IPS-NIHi11 (cell line): Measurements from ENCODE around the gene B4GALT5.

Source experiments
- DNase-seq: peaks from one replicate; pipeline ENCODE4 v3.0.0; 2012; ENCODE audit warnings: mixed read lengths, low spot score

Gene B4GALT5

GRCh38 chr20:49657118-49657901 lies 56.4 kb downstream of the B4GALT5 start:
- no peak for DNase-seq

DNA sequence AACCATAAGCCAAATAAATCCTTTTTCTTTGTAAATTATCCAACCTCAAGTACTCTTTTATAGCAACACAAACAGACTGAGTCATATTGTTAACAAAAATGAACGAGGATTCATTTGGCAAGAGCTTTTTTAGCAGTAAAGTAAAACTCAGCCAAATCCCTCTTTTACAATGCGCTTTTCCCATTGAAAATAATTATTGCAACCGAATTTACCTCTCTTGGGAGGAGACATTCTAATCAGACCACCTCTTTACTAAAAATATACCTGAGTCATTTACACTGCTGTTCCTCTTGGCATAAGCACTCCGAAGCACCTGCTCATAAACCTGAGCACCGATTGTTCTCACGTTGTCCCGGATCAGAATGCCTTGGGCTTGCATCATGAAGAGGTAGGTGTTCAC lies 57.4 kb downstream of the B4GALT5 start:
- no peak for DNase-seq

GRCh38 chr20:49653925-49654434 lies 59.7 kb downstream of the B4GALT5 start:
- DNase-seq: no peak

- no peak for DNase-seq
Measured at GRCh38 chr20:49649672-49650071, 64.0 kb downstream of the B4GALT5 start.

DNA sequence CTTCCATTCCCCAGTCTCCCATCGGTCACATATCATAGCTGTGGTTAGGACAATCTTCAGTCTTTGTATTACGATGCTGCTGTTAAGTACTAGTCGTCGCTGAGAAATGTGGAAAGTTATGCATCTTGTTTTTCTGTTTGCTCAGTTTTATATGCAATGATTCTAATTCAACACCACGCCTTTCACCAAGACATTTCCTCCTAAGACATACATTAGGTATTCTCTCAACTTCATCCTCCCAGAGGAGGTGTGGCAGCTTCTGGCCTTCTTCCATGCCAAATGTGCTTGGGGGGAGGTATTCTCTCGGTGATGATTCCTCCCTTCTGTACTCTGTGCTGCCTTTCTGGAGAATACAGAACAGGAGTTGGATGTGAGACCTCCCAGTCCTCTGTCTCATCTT lies 66.1 kb downstream of the B4GALT5 start:
- DNase-seq: no peak

DNA sequence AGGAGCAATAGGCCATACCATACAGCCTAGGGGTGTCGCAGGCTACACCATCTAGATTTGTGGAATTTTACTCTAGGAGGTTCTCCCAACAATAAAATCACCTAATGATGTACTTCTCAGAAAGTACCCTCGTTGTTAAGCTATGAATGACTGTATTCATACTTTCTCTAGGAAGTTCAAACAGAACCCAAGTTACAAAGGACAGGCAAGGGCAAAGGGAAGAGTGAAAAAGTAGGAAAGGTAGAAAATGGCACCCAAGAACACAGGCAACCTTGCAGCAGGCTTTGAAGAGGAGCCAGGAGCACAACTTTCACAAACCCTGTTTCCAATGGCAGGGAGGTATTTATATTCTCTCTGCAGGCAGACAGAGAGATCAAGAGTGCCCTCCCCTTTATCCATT lies 67.2 kb downstream of the B4GALT5 start:
- no peak for DNase-seq

DNA sequence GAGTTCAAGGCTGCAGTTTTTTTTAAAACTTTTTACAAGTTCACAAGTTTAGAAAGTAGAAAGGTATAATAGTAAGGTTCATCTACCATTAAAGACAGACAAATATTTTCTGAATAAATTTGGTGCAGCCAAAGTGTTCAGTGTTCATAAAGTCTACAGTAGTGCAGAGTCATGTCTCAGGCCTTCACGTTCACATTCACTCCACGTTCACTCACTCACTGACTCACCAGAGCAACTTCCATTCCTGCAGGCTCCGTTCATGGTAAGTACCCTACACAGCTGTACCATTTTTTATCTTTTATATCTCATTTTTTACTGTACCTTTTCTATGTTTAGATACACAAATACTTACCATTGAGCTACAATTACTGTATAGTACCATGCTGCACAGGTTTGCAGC lies 67.6 kb downstream of the B4GALT5 start:
- DNase-seq: no peak

DNA sequence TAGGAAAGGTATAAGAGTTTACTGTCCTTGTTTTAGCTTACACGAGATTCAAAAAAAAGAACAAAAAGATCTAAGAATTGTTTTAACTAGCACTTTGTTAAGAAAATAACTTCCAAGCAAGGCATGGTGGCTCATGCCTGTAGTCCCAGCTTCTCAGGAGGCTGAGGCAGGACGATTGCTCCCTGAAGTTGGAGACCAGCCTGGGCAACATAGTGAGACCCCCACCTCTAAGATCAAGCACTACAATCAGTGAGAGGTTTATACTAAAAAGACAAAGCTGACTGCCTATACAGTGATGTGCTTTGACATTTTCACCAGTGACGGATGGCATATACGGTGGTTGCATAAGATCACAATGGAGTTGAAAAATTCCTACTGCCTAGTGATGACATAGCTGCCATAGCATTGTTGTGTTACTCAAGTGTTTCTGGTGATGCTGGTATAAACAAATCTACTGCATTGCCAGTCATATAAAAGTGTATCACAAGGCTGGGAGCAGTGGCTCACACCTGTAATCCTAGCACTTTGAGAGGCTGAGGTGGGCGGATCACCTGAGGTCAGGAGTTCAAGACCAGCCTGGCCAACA lies 68.6 kb downstream of the B4GALT5 start:
- DNase-seq: no peak

DNA sequence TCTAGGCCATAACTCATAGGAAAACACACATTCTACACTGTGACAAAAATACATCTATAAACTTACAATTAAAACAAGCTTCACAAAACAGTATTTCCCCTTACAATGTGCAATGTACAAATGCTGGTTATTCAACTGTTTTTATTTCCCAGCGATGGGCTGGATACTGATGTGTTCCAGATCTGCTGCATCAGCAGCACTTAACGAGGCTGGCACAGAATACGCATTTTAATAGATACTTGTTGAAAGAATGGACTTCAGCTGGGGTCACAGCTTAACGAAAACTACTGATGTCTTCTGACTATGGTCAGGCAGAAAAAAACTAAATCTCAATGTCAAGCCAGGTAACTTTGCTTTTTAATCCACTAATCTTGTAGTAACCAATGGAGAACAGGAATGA lies 70.9 kb downstream of the B4GALT5 start:
- no peak for DNase-seq

GRCh38 chr20:49641683-49642656 lies 71.7 kb downstream of the B4GALT5 start:
- DNase-seq: no peak

GRCh38 chr20:49637046-49637637 lies 76.5 kb downstream of the B4GALT5 start:
- DNase-seq: no peak

DNA sequence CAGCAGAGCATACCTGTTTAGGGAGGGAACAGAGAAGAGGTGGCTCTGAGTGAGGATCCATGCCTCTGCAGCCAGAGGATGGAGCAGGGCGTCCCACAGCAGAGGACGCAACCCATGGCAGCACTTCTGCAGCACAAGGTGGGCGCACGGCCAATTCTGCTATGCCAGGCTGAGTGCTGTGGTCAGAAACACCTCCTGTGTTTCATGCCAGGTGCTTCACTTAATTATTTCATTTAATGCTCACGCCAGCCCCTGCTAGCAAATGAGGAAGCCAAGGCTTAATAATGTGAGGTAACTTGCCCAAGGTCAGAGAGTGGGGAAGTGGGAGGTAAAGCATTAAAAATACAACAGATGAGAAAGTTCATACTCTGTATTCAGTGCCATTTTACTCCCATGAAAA lies 77.2 kb downstream of the B4GALT5 start:
- DNase-seq: no peak

DNA sequence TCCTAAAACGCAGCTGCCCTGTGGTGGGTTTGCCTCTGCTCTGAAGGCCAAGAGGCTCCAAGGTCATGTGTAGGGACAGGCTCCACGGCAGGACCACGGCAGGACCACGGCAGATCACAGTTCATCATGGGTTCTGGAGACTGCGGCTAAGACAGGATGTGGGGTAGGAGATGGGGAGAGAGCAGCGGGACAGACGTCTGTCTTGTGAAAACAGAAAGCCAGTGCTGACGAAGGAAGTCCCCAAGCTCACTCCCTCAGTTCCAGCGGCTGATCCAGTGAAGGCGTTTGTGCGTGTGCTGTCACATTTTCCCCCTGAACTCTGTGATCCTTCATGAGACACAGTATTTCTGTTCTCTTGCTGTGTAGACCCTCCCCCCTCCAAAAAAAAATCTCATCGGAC lies 77.8 kb downstream of the B4GALT5 start:
- no peak for DNase-seq

DNA sequence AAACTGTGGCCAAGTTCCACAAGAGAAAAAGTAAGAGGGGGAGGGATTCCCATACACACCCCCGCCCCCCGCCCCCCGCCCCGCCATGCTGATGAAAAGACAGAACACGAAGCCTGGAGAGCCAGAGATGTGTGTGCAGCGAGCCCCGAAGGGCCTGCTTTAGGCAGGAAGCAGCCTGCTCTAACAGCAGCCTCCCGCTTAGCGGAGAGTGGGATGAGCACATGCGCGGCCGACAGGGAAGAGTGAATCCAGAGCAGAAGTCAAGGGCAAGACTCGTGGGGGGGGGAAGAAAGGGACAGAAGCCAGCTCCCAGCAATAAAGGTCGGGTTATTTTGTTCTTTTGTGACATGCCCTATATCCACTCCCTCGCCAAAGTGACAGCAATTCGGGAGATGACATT lies 78.5 kb downstream of the B4GALT5 start:
- DNase-seq: no peak

GRCh38 chr20:49634116-49634515 lies 79.6 kb downstream of the B4GALT5 start:
- DNase-seq: no peak

GRCh38 chr20:49633643-49634042 lies 80.0 kb downstream of the B4GALT5 start:
- DNase-seq: no peak

DNA sequence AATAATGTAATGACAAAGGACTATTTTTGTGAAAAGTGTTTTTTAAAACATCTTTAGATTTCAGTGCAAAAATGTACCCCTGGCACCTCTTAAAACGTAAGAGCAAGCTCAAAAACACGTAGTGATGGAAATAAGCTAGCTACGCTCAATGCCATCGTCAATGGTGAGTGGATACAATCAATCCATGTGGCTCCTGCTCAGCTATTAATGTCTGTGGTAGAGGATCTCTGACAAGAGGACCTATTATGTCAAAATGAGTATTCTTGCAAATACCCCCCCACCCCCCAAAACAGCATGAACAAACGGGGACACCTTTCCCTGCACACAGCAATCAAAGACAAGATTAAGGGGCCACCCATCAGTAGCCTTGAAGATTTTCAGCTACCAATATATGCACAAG lies 80.7 kb downstream of the B4GALT5 start:
- no peak for DNase-seq

GRCh38 chr20:49631856-49632418 lies 81.7 kb downstream of the B4GALT5 start:
- no peak for DNase-seq

DNA sequence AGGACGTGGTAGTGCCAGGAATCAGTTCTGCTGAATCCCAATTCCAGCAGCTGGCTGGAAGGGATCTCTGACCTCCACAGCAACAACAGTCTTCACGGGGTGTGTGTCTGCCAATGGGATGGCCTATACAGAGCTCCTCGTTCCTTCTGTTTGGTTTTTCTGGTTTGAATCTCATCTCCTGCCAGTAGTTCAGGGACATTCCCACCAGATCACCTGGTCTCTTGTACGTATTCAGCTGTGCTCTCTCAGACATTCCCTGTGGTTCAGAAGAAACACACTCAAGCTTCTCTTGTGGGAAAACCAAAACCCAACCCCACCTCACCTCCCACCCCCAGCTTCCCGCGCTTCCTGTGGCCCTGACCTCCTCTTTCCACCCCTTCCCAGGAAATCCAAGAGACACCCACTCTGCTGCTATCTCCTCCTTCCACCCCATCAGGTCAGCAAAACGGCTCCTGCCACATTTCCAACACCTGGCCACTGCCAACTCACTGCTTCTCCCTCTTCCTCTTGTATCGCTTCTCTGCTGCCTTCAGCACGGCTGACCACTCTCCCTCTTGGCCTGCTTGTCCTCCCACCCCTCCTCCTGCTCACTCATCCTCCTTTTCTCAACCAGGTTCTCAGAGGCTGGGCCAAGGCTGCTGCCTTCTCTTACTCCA lies 82.5 kb downstream of the B4GALT5 start:
- DNase-seq: no peak

- no peak for DNase-seq
Measured at GRCh38 chr20:49630396-49630951, 83.2 kb downstream of the B4GALT5 start.

- no peak for DNase-seq
Measured at GRCh38 chr20:49629606-49630005, 84.1 kb downstream of the B4GALT5 start.
